Left ventricle myocardium inferior (tissue), 1 donor: ENCODE results near the gene RXRG. TPM values are rescaled to one million over a fixed set of nuclear protein-coding genes. Genes with fewer than 3 reads are reported as not detected.

Source experiments
- DNase-seq: peaks from one replicate; pipeline ENCODE4 v3.0.0-alpha.2; 2020
- H3K27ac ChIP-seq: fragments of 200-600 bp; replicated peaks from 2 replicates; pipeline ENCODE4 v1.8.0; 2021
- H3K27me3 ChIP-seq: fragments of 200-600 bp; 2 replicates; pipeline ENCODE4 v1.8.0; 2021; ENCODE audit warnings: low read depth
- H3K36me3 ChIP-seq: fragments of 200-600 bp; 2 replicates; pipeline ENCODE4 v1.8.0; 2021
- H3K4me1 ChIP-seq: fragments of 200-600 bp; 2 replicates; pipeline ENCODE4 v1.8.0; 2021
- H3K4me3 ChIP-seq: fragments of 200-600 bp; 2 replicates; pipeline ENCODE4 v1.8.0; 2021; ENCODE audit warnings: mild to moderate bottlenecking, moderate library complexity
- H3K9me3 ChIP-seq: fragments of 200-600 bp; replicated peaks from 2 replicates; pipeline ENCODE4 v1.8.0; 2021
- intact Hi-C: fragments of 100-400 bp; cut with micrococcal nuclease; formaldehyde crosslinking; loops from one replicate; pipeline ENCODE4 v1.11.0; 2022
- total RNA-seq: library from RNA; stranded (reverse); fragmentation: NEBNext Ultra II Directional; extraction: Animal tissue kit (Norgen Biotek cat#: 25700); gene quantifications from one replicate; pipeline ENCODE4 v1.2.1, GENCODE V29; 2021
- TF ChIP-seq, protein P1 (sequence below): fragments of 200-600 bp; IDR thresholded peaks from 2 replicates; pipeline ENCODE4 v1.8.0; 2021; ENCODE audit warnings: antibody characterized with exemption, mild to moderate bottlenecking, borderline replicate concordance
- donor health status: DM: no; HTN: yes; CAD: no; lungs with severe emphysema.

The RXRG gene
- total RNA-seq, 1 donor from 2014 or later: 9.3 TPM

DNA sequence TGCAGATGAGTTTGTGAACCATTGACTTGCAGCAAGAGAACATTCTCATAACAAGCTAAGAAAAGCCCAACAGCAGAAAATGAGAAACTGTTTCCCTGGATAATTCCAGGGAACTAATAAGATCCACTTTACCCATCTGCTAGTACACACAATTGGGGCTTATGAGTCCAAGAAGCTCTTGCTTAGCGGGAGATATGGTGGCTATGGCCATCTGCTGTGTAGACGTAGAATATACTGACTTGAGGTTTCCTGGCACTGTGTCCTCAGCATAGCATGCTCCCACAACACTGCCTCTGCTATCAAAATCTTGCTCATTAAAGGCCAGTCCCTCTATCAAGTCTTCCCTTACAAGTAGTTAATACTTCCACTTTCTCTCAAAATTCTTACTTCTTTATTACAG is 6.8 kb upstream of the RXRG start:
- no peak for DNase-seq
- Histone ChIP-seq H3K27me3 (no peaks in the 10 kb centered on the region), H3K4me3 (no peak overlapping the region), H3K9me3 (no peaks in the 10 kb centered on the region), H3K36me3 (no peaks in the 10 kb centered on the region), H3K4me1 (peaks cover 16% of the 10 kb centered on the region), H3K27ac (peak overlapping the region; percentile 74)
- TF ChIP-seq, protein P1, sequence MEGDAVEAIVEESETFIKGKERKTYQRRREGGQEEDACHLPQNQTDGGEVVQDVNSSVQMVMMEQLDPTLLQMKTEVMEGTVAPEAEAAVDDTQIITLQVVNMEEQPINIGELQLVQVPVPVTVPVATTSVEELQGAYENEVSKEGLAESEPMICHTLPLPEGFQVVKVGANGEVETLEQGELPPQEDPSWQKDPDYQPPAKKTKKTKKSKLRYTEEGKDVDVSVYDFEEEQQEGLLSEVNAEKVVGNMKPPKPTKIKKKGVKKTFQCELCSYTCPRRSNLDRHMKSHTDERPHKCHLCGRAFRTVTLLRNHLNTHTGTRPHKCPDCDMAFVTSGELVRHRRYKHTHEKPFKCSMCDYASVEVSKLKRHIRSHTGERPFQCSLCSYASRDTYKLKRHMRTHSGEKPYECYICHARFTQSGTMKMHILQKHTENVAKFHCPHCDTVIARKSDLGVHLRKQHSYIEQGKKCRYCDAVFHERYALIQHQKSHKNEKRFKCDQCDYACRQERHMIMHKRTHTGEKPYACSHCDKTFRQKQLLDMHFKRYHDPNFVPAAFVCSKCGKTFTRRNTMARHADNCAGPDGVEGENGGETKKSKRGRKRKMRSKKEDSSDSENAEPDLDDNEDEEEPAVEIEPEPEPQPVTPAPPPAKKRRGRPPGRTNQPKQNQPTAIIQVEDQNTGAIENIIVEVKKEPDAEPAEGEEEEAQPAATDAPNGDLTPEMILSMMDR: no peak
- intact Hi-C loops: no loop called here

DNA sequence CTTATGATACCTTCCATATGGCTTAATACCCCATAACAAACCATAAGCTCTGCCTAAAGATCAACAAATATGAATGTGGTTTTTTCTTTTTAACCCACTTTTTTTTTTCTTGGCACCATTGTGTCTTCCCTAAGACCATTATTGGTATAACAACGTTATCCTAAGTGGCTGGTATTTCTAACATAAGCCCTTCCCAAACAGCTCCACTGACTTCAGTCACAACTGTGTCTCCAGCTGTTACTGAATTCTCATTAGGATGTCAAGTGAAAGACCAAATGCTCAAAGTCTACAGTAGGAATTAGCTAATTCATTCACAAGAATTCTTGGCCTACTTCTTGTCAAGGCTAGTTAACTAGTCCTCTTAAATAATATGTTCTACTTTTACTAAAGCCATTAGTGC is 4.2 kb upstream of the RXRG start:
- Histone ChIP-seq H3K27ac (no peak overlapping the region), H3K9me3 (no peaks in the 10 kb centered on the region), H3K27me3 (peaks cover 9% of the 10 kb centered on the region), H3K4me1 (peaks cover 31% of the 10 kb centered on the region), H3K4me3 (no peak overlapping the region), H3K36me3 (no peaks in the 10 kb centered on the region)
- intact Hi-C loops: no loop called here
- no peak for DNase-seq
- TF ChIP-seq, protein P1: no peak

DNA sequence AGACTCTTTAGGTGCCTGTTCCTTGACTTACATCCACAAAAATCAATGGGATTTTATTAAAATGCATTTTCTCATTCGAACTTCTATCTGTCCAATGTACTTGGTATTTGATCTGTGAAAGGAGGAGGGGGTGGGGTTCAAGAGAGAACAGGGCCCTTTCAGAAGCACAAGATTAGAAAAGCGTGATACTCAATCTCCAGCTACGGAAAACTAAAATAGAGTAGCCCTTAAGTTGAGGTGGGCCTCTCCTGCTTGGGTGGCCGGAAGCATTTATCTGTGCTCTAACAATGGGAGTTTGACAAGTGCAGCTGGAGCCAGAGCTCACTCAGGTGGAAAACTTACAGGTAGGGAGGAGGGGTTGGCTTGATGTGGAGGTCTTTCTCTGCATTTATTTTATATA is 462 bp upstream of the RXRG start:
- H3K27me3 ChIP-seq: peaks cover 21% of the 10 kb centered on the region
- no peak for DNase-seq
- H3K36me3 ChIP-seq: no peaks in the 10 kb centered on the region
- peak overlapping the region; percentile 66 for H3K4me3 ChIP-seq
- TF ChIP-seq, protein P1: no peak
- intact Hi-C loops: no loop called here
- H3K27ac ChIP-seq: peak overlapping the region; percentile 66
- no peaks in the 10 kb centered on the region for H3K9me3 ChIP-seq
- H3K4me1 ChIP-seq: peaks cover 27% of the 10 kb centered on the region

DNA sequence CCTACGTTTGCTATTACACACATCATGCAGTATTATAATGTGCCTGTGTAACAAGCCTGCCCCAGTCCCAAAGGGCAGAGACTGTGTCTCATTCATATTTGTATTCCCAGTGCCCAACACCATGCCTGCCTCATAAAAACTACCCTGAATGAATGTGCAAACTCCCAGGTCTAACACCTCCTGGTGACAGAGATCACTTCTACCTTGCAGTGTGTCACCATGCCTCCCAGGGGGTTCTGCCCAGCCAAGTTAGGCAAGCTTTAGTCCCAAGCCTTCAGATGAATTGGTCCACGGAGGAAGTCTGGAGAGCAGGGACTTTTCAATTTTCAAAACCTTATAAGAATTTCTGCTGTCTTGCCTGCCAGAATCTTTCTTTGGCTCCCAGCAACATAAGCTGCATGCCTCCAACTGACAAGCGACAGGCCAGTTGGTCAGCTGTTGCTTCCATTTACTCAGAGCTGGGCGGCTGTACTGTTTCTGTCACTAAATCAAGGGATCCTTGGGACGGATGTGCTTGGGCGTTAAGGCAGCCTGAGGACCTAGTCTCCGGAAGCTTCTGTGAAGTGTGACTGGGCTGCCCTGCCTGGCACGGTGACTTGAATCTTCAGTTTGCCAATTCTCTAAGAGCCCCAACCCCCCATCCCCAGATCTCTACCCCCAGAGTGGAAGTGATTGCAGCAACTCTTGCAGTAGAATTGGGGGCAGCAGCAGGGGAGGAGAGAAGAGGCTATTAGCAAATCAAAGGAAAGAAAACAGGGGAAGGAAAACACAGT is 1.2 kb downstream of the RXRG start:
- H3K36me3 ChIP-seq: no peaks in the 10 kb centered on the region
- peaks cover 27% of the 10 kb centered on the region for H3K4me1 ChIP-seq
- H3K9me3 ChIP-seq: no peaks in the 10 kb centered on the region
- peak overlapping the region; percentile 66 for H3K4me3 ChIP-seq
- TF ChIP-seq, protein P1: no peak
- intact Hi-C loops: no loop called here
- peaks cover 21% of the 10 kb centered on the region for H3K27me3 ChIP-seq
- H3K27ac ChIP-seq: peak overlapping the region; percentile 66
- peak; percentile 35 for DNase-seq

DNA sequence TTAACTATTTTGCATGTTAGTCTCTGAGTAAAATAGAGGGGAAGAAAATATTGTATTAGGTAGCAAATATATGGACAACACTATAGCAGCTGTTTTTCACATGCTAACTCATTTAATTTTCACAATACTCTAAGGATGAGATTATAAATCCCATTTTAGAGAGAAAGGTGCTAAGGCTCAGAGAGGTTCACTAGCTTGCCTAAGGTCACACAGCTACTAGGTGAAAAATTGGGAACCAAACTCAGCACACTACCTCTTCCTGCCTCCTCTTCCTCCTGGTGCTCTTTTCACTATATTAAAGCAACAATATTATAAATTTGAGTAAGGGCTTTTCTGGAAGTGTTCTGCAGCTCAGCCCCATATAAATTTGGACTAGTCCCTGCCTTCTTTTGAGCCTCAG is 2.3 kb downstream of the RXRG start:
- intact Hi-C loops: no loop called here
- peaks cover 21% of the 10 kb centered on the region for H3K27me3 ChIP-seq
- H3K4me3 ChIP-seq: no peak overlapping the region
- peak overlapping the region; percentile 66 for H3K27ac ChIP-seq
- no peaks in the 10 kb centered on the region for H3K36me3 ChIP-seq
- DNase-seq: no peak
- H3K4me1 ChIP-seq: peaks cover 27% of the 10 kb centered on the region
- no peaks in the 10 kb centered on the region for H3K9me3 ChIP-seq
- TF ChIP-seq, protein P1: no peak
